Smooth muscle cell (in vitro differentiated cells): ENCODE measurements around the gene PGC. TPM values are rescaled to one million over a fixed set of nuclear protein-coding genes. Genes with fewer than 3 reads are reported as not detected.

ENCODE experiments used
- DNase-seq: peaks from one replicate; lab custom pipeline; 2025; ENCODE audit not compliant: unreplicated experiment; lab: John Stamatoyannopoulos, UW
- H2AFZ ChIP-seq: fragments of 200-600 bp; sonication (generic); 2 replicates; pipeline ENCODE4 v1.6.0; 2016; ENCODE audit warnings: antibody characterized with exemption, low read depth, mild to moderate bottlenecking
- H3F3A ChIP-seq: fragments of 200-600 bp; sonication (generic); 2 replicates; pipeline ENCODE4 v1.6.0; 2017; ENCODE audit warnings: antibody characterized with exemption, low read depth
- H3K27ac ChIP-seq: fragments of 200-600 bp; sonication (generic); 2 replicates; pipeline ENCODE4 v1.5.1; 2016; ENCODE audit warnings: low read depth, mild to moderate bottlenecking
- H3K27me3 ChIP-seq: fragments of 200-600 bp; sonication (generic); 2 replicates; pipeline ENCODE4 v1.6.1; 2016; ENCODE audit warnings: low read depth, mild to moderate bottlenecking
- H3K36me3 ChIP-seq: fragments of 200-600 bp; sonication (generic); 2 replicates; pipeline ENCODE4 v1.5.1; 2016; ENCODE audit warnings: low read depth
- H3K4me1 ChIP-seq: fragments of 200-600 bp; sonication (generic); 2 replicates; pipeline ENCODE4 v1.5.1; 2016; ENCODE audit warnings: low read depth
- H3K4me2 ChIP-seq: fragments of 200-600 bp; sonication (generic); 2 replicates; pipeline ENCODE4 v1.6.0; 2016; ENCODE audit warnings: mild to moderate bottlenecking
- H3K4me3 ChIP-seq: fragments of 200-600 bp; sonication (generic); 2 replicates; pipeline ENCODE4 v1.5.1; 2016; ENCODE audit warnings: mild to moderate bottlenecking
- H3K79me2 ChIP-seq: fragments of 200-600 bp; sonication (generic); 2 replicates; pipeline ENCODE4 v1.6.0; 2016; ENCODE audit warnings: low read depth, mild to moderate bottlenecking
- H3K9ac ChIP-seq: fragments of 200-600 bp; sonication (generic); 2 replicates; pipeline ENCODE4 v1.6.0; 2016; ENCODE audit warnings: low read depth
- H3K9me3 ChIP-seq: fragments of 200-600 bp; sonication (generic); replicated peaks from 2 replicates; pipeline ENCODE4 v1.5.1; 2016; ENCODE audit warnings: low read depth
- H4K20me1 ChIP-seq: fragments of 200-600 bp; sonication (generic); 2 replicates; pipeline ENCODE4 v1.6.0; 2016; ENCODE audit warnings: low read depth
- CTCF ChIP-seq: fragments of 200-600 bp; sonication (generic); IDR thresholded peaks from 2 replicates; pipeline ENCODE4 v1.5.1; 2017; ENCODE audit warnings: borderline replicate concordance, mild to moderate bottlenecking, antibody characterized with exemption; ENCODE audit not compliant: insufficient read depth, poor library complexity, severe bottlenecking
- WGBS: methylation state at CpG from one replicate; pipeline ENCODE4 v1.1.7; 2016; ENCODE audit warnings: low lambda C conversion rate; 5-methylcytosine and 5-hydroxymethylcytosine counted together
- polyA plus RNA-seq: library from polyadenylated mRNA; unstranded; fragments of >200 nt; fragmentation: Nextera tagmentation; extraction: Ambion mirVana; gene quantifications from 2 replicates; pipeline ENCODE4 v1.2.1, GENCODE V29; 2016
- total RNA-seq: library from RNA; depleted of rRNA; stranded (reverse); fragments of >200 nt; gene quantifications from 2 replicates; pipeline ENCODE4 v1.2.3, GENCODE V29; 2014

The PGC gene
- total and polyA plus RNA-seq, 2 experiments from 2014 or later: not detected

GRCh38 chr6:41784581-41785171 is 37.5 kb upstream of the PGC start:
- 66% methylated on average over 5 of the region's 5 CpGs for WGBS
- no peaks in the 10 kb centered on the region for H3K9me3 ChIP-seq
- H3K27ac ChIP-seq: no peak overlapping the region
- no peak overlapping the region for H2AFZ ChIP-seq
- no peaks in the 10 kb centered on the region for H3K27me3 ChIP-seq
- peaks cover 13% of the 10 kb centered on the region for H3K79me2 ChIP-seq
- no peak for TF ChIP-seq CTCF
- H3K4me2 ChIP-seq: no peak overlapping the region
- H4K20me1 ChIP-seq: no peaks in the 10 kb centered on the region
- peaks cover 15% of the 10 kb centered on the region for H3K4me1 ChIP-seq
- no peak overlapping the region for H3K4me3 ChIP-seq
- H3K9ac ChIP-seq: no peak overlapping the region
- peaks cover 3% of the 10 kb centered on the region for H3K36me3 ChIP-seq
- DNase-seq: no peak
- peaks cover 11% of the 10 kb centered on the region for H3F3A ChIP-seq

- no peaks in the 10 kb centered on the region for H3K27me3 ChIP-seq
- DNase-seq: no peak
- WGBS: 75% methylated on average over 6 of the region's 6 CpGs
- TF ChIP-seq CTCF: no peak
- H3K79me2 ChIP-seq: peaks cover 6% of the 10 kb centered on the region
- H3K4me3 ChIP-seq: no peak overlapping the region
- no peak overlapping the region for H3K27ac ChIP-seq
- H3F3A ChIP-seq: no peaks in the 10 kb centered on the region
- peaks cover 21% of the 10 kb centered on the region for H3K4me1 ChIP-seq
- H2AFZ ChIP-seq: no peak overlapping the region
- no peaks in the 10 kb centered on the region for H3K36me3 ChIP-seq
- H3K4me2 ChIP-seq: no peak overlapping the region
- H3K9me3 ChIP-seq: no peaks in the 10 kb centered on the region
- no peaks in the 10 kb centered on the region for H4K20me1 ChIP-seq
- H3K9ac ChIP-seq: no peak overlapping the region
Observed at GRCh38 chr6:41783106-41783780, 36.0 kb upstream of the PGC start.

GRCh38 chr6:41781366-41781730 is 34.2 kb upstream of the PGC start:
- Histone ChIP-seq H3K4me2 (peak overlapping the region; percentile 88), H3K27ac (no peak overlapping the region), H3K4me3 (peak overlapping the region; percentile 55), H3K27me3 (no peaks in the 10 kb centered on the region), H3K4me1 (peaks cover 21% of the 10 kb centered on the region), H3F3A (no peaks in the 10 kb centered on the region), H3K9me3 (no peaks in the 10 kb centered on the region), H4K20me1 (no peaks in the 10 kb centered on the region), H3K79me2 (no peaks in the 10 kb centered on the region), H3K9ac (no peak overlapping the region), H3K36me3 (no peaks in the 10 kb centered on the region), H2AFZ (peak overlapping the region; percentile 45)
- WGBS: 61% methylated on average over 3 of the region's 3 CpGs
- no peak for DNase-seq
- TF ChIP-seq CTCF: no peak
